Erythroblast (primary cell): ENCODE measurements around the gene TMA7.
"Not testable (repeated sequence)": the region's sequence is repeated elsewhere in the genome, so short reads cannot be mapped to it uniquely, and the experiment has no call there.

ENCODE experiments used
- GATA1 ChIP-seq: IDR thresholded peaks from 2 replicates; pipeline ENCODE4 v1.6.1; 2011; ENCODE audit warnings: low read depth, mild to moderate bottlenecking, control low read depth, low read length, moderate library complexity
- POLR2A ChIP-seq: IDR thresholded peaks from 2 replicates; pipeline ENCODE4 v1.6.1; 2011; ENCODE audit warnings: mild to moderate bottlenecking, low read length

GRCh38 chr3:48482822-48483221 is 42.8 kb downstream of the TMA7 start:
- TF ChIP-seq POLR2A, GATA1: not testable (repeated sequence)
